Muscle layer of duodenum (tissue), 2 donors: ENCODE data around the gene LTBP2.

Experiments used
- H3K27ac ChIP-seq: one replicate; pipeline ENCODE4 v1.7.0; 2013; ENCODE audit warnings: mild to moderate bottlenecking, low read length
- H3K27me3 ChIP-seq: one replicate; pipeline ENCODE4 v1.7.0; 2013; ENCODE audit warnings: low read depth, mild to moderate bottlenecking, control low read depth, low read length
- H3K36me3 ChIP-seq, 2 donors: one replicate each; pipeline ENCODE4 v1.7.0; 2013; ENCODE audit warnings: low read length in 2 of 2, control low read depth in 1 of 2, mild to moderate bottlenecking in 1 of 2; ENCODE audit not compliant: insufficient read depth in 2 of 2, control insufficient read depth in 1 of 2
- H3K4me1 ChIP-seq, 2 donors: one replicate each; pipeline ENCODE4 v1.7.0; 2013; ENCODE audit warnings: low read length in 2 of 2, mild to moderate bottlenecking in 2 of 2, control low read depth in 1 of 2, moderate library complexity in 1 of 2; ENCODE audit not compliant: insufficient read depth in 2 of 2, control insufficient read depth in 1 of 2
- H3K4me3 ChIP-seq, 2 donors: one replicate each; pipeline ENCODE4 v1.7.0; 2013; ENCODE audit warnings: low read length in 2 of 2, low read depth in 1 of 2, mild to moderate bottlenecking in 1 of 2
- H3K9me3 ChIP-seq, 2 donors: one replicate each; pipeline ENCODE4 v1.7.0; 2013; ENCODE audit warnings: low read length in 2 of 2, control low read depth in 1 of 2, mild to moderate bottlenecking in 1 of 2; ENCODE audit not compliant: control insufficient read depth in 1 of 2
- donor health status: healthy.

The LTBP2 gene

DNA sequence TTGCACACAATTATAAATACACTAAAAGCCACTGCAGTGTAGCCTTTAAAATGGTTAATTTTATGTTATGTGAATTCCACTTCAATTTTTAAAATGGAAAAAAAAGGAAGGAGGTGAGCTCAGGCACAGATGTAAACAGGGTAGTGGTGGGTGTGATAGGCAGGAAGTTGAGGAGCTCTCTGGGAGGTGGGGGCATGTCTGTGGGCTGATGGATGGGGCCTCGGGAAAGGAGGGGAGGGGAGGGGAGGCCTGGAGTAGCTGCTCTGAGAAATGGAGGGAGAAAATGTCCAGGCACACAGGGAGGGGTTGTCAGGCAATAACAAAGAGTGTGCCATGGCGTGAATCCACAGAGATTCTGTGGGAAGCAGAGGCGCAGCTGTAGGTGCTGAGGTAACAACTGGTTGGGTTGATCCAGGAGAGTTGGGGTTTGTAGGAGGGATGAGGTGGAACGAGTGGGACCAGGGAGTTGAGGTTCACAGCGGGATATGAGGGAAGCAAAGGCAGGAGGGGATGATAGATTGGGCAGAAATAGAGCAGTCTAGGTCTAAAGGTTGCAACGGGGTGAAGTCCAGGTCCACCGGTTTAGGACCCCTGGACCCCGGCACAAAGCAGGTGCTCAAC is 57.2 kb downstream of the LTBP2 start:
- peaks cover 0 to 13% of the 10 kb centered on the region in 2 donors for H3K4me1 ChIP-seq
- no peak overlapping the region for H3K27ac ChIP-seq
- no peaks in the 10 kb centered on the region for H3K9me3 ChIP-seq
- H3K4me3 ChIP-seq, result no peak overlapping the region
- no peaks in the 10 kb centered on the region for H3K36me3 ChIP-seq
- no peaks in the 10 kb centered on the region for H3K27me3 ChIP-seq

DNA sequence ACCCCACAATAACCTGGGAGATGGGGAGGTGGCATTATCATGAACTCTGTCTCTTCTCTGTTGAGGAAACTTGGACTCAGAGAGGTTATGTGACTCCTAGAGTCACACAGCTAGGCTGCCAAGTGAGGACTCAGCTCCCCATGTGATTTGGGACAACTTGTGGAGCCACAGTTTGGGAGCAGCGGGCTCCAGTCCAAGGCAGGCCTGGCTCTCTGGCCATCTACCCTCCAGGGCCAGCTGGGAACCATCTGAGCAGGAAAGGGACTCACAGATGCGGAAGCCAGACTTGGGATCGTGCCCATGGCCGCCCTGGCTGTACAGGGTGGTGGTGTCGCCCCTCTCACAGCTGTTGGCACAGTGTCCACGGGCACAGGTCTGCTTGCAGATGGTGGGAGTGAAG is 59.4 kb downstream of the LTBP2 start:
- H3K9me3 ChIP-seq, result no peaks in the 10 kb centered on the region
- H3K4me3 ChIP-seq, result no peak overlapping the region
- no peaks in the 10 kb centered on the region for H3K36me3 ChIP-seq
- peaks cover 0 to 13% of the 10 kb centered on the region in 2 donors for H3K4me1 ChIP-seq
- H3K27ac ChIP-seq, result no peak overlapping the region
- no peaks in the 10 kb centered on the region for H3K27me3 ChIP-seq

DNA sequence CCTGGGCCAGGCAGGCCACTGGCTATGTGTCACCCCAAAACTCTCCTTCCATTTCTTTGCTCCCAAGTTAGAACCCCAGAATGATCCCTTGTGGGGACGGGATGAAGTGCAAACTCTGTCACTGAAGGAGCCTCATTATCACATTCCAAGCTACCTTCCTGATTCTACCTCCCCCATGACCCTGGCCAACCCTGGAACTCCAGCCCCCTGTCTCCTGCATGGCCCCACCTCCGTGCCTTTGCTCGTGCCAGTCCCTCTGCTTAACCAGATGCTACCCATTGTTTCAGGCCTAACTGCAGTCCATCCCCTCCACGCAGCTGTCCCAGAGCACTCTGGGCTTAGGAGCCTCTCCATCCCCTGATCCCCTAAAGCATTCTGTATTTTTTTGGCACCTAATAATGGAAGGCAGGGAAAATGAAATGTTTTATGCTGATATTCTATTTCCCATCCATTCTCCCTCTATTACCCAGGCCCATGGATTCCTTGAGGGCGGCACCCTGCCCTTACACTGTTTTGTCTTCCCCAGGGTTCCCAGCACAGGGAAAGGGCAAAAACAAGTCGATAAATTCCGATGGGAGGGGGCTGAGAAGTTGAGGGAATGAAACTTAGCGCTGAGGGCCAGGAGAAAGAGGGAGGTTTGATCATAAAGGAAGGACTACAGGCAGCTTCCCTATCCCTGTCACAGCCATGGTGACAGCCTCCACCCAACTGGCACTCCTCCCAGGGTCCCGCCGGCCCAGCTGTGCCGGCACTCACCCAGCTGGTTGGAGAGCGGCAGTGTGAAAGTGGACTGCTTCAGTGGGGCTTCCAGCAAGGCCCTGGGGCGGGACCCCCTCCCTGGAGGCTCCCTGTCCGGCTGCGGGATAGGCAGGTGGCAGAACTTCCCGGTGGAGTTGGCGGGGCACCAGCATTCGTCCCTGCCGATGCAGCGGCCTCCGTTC is 60.3 kb downstream of the LTBP2 start:
- Histone ChIP-seq H3K4me3 (no peak overlapping the region), H3K27me3 (no peaks in the 10 kb centered on the region), H3K36me3 (no peaks in the 10 kb centered on the region), H3K27ac (no peak overlapping the region), H3K4me1 (peaks cover 0 to 13% of the 10 kb centered on the region in 2 donors), H3K9me3 (no peaks in the 10 kb centered on the region)

DNA sequence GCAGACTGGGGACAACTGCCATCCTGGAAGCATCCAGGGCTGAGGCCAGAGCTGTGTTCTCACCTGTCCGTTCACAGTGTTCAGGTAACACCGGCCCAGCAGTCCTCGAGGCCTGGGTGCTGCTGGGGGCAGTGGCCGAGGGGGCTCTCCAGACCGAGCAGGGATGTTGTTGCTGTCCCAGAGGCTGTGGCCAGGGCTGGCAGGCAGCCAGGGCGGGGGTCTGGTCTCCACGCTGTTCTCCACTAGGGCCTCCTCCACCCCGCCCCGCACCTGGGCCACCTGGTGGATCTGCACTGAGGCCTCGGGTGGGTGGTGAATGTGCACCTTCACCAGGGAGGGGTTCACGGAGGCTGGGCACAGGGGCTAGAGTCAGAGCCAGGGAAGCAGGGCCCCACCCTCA is 61.0 kb downstream of the LTBP2 start:
- no peaks in the 10 kb centered on the region for H3K27me3 ChIP-seq
- no peaks in the 10 kb centered on the region for H3K36me3 ChIP-seq
- no peak overlapping the region for H3K4me3 ChIP-seq
- H3K9me3 ChIP-seq, result no peaks in the 10 kb centered on the region
- no peak overlapping the region for H3K27ac ChIP-seq
- H3K4me1 ChIP-seq, result peaks cover 0 to 17% of the 10 kb centered on the region in 2 donors

DNA sequence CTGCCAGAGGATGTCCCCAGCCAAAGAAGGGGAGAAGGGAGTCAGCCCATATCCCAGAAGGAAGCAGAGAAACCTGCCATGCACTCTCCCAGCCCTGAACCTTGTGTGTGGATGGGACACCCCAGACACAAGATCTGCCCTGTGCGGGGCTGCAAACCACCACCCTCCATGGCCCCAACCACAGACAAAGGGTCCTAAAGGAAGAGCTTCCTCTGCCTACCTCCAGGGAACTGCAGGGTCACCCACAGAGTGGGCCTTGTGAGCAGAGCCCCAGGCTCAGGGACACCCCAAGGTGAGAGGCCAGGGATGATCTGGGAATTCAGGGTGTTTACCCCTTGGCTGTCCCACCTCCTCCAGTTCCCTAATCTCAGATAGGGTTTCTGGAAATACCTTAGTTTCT is 62.0 kb downstream of the LTBP2 start:
- Histone ChIP-seq H3K27ac (no peak overlapping the region), H3K9me3 (no peaks in the 10 kb centered on the region), H3K36me3 (no peaks in the 10 kb centered on the region), H3K4me1 (peaks cover 0 to 17% of the 10 kb centered on the region in 2 donors), H3K27me3 (no peaks in the 10 kb centered on the region), H3K4me3 (no peak overlapping the region)

DNA sequence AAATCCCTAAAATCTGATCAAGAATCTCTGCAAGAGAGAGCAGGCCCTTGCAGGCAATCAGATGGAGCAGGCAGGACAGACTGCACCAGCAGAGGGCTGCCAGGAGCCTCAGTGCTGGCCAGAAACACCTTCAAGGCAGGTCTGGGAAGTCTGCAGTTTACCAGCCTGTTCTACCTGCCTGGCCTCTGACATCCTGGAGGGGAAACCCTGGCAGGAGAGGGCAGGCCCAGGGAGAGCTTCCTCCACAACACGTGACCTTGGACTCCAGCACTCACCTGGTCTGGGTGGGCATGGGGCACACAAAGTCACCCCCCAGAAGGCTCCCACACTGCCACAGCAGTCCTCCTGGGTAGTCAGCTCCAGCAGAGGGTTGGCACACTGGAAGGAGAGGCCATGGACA is 62.4 kb downstream of the LTBP2 start:
- Histone ChIP-seq H3K27me3 (no peaks in the 10 kb centered on the region), H3K4me3 (no peak overlapping the region), H3K36me3 (no peaks in the 10 kb centered on the region), H3K9me3 (no peaks in the 10 kb centered on the region), H3K4me1 (peaks cover 0 to 17% of the 10 kb centered on the region in 2 donors), H3K27ac (no peak overlapping the region)

DNA sequence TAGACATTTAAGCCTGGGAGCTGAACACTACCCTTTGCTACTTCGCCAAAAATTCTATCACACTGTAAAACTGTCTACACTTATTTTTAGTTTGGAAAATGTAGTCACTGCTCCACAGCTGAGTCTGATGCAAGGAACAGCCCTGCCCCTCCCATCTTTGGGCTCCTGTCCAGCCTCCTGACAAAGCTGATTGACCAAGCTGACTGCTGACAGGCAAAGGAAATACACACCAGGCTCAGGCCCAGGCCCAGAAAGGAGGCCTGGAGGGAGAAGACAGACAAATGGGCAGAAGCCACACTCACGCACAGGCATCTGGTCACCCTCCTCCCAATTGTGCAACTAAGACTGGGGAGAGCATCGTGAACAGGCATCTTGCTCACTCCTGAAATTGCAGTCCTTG is 63.2 kb downstream of the LTBP2 start:
- Histone ChIP-seq H3K4me1 (peaks cover 0 to 17% of the 10 kb centered on the region in 2 donors), H3K27ac (no peak overlapping the region), H3K9me3 (no peaks in the 10 kb centered on the region), H3K27me3 (no peaks in the 10 kb centered on the region), H3K36me3 (no peaks in the 10 kb centered on the region), H3K4me3 (no peak overlapping the region)

DNA sequence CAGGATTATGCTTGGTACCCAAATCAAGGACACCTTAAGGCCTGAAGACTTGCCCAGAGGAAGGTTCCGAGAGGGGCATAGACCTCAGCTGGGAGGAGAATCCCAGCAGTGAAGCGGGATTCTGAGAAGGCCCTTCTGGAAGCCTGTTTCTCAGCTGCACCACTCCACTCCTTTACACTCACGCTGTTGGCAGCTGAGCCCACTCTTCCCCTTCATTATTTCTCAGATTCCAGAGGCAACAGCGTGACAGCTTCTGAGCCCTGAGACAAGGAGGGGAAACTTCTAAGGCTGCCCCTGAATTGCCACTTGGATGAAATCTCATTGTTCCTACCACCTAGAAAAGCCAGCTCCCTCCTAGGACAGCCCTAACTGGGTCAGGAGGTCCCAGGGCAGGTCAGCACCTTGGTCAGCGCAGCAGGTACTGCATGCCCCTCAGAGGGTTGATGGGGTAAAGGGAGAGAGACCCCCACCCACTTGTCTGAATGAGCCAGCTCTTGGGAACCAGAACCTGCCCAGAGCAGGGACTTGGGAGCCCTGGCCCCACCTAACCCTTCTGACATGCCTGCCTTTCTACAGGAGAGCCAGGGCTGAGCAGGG is 64.6 kb downstream of the LTBP2 start:
- Histone ChIP-seq H3K9me3 (no peaks in the 10 kb centered on the region), H3K4me3 (no peak overlapping the region), H3K27ac (no peak overlapping the region), H3K27me3 (no peaks in the 10 kb centered on the region), H3K36me3 (no peaks in the 10 kb centered on the region), H3K4me1 (peaks cover 0 to 13% of the 10 kb centered on the region in 2 donors)

DNA sequence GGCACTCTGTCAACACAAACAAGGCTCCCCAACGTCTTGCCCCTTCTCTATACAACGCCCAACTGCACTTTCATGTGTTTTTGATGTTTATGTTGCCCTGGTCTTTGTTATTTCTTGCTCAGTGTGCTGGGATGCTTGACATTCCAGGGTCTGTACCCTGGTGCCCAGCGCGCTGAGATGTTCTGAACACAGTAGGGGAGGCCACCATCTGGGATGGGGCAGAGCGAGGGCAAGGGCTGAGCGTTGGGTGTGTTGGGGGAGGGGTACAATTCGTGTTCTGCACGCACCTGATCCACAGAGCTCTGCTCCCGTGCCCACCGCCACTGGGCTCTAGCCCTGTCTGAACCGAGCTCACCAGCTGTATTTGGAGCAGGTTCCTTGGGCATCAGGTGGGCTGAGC is 65.6 kb downstream of the LTBP2 start:
- Histone ChIP-seq H3K27ac (no peak overlapping the region), H3K4me1 (peaks cover 0 to 4% of the 10 kb centered on the region in 2 donors), H3K36me3 (no peaks in the 10 kb centered on the region), H3K27me3 (no peaks in the 10 kb centered on the region), H3K4me3 (no peak overlapping the region), H3K9me3 (no peaks in the 10 kb centered on the region)

DNA sequence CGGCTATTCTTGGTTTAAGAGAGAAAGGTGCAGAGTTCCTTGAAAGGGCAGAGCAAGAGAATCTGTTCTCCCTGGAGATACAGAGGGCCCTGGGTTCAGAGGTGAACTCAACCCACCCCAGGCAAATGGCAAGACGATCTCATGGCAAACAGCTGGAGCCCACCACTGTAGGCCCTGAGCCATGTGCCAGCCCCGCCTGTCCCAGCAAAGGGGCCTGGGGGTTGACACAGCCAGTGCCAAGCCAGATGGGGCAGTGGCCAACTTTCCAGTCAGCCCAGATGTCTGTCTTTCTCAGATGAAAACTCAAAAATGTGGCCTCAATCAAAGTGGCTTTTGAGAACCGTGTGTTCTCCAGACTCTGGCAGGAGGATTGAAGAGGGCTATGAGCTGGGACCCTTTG is 66.7 kb downstream of the LTBP2 start:
- H3K4me3 ChIP-seq, result no peak overlapping the region
- H3K4me1 ChIP-seq, result peaks cover 0 to 4% of the 10 kb centered on the region in 2 donors
- H3K27ac ChIP-seq, result no peak overlapping the region
- no peaks in the 10 kb centered on the region for H3K27me3 ChIP-seq
- no peaks in the 10 kb centered on the region for H3K9me3 ChIP-seq
- H3K36me3 ChIP-seq, result no peaks in the 10 kb centered on the region

DNA sequence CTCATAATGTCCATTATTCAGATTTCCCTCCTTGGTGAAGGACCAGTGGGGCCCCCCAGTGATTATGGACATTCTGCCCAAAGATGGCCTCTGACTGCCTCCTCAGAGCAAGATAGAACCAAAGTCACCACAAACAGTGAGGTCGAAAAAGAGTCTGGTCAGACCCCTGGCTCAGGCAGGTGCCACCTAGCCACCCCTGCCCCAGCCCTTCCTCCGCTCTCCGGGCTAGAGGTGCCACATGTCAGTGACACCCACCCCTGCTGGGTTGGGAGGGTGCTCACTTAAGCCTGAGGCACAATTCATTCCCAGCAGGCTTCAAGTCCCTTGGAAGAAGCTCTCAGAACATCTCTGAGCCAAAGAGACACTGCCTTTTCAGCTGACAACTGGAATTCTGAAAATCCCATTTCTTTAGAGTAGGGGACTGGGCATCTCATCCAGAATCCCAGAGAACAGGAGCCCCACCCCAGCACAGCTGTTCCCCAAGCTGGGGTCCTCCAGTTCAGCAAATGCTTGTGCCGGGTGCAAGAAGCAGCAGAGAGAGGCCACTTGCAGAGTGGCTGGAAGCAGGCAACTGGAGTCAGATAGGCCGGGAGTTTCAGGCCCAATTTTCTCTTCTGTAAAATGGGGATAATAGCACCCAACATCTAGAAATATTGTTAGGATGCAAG is 68.1 kb downstream of the LTBP2 start:
- H3K27me3 ChIP-seq, result no peaks in the 10 kb centered on the region
- peaks cover 0 to 4% of the 10 kb centered on the region in 2 donors for H3K4me1 ChIP-seq
- H3K27ac ChIP-seq, result no peak overlapping the region
- no peaks in the 10 kb centered on the region for H3K36me3 ChIP-seq
- no peak overlapping the region for H3K4me3 ChIP-seq
- H3K9me3 ChIP-seq, result no peaks in the 10 kb centered on the region
